ENCODE results near the gene LRMDA. TPM values are rescaled to one million over a fixed set of nuclear protein-coding genes. Genes with fewer than 3 reads are reported as not detected.

The LRMDA gene
- total RNA-seq, 1 donor from 2014 or later, result not detected

DNA sequence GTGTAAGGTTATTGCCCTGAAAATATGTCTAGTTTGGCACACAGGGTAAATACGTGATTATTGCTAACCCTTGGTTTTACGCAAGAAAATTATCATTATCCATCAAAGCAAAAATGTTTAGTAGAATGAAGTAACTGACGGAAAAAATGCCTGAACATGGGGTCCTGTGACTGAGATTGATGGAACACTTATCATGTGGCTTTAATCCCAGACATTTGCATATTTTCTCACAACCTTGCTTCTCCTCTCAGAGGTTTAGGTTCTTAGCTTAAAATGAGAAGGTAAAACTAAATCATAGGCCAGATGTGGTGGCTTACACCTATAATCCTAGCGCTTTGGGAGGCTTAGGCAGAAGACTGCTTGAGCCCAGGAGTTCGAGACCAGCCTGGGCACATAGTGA lies 1010.7 kb downstream of the LRMDA start:
- H3K4me3 Mint-ChIP-seq (ENCODE audit: low read depth), result no peak overlapping the region
- intact Hi-C loops (cut with micrococcal nuclease), result no loop called here
- no peak overlapping the region for H3K27ac Mint-ChIP-seq
- H3K4me1 Mint-ChIP-seq (ENCODE audit: low read depth), result no peaks in the 10 kb centered on the region
- H3K27me3 Mint-ChIP-seq (ENCODE audit: low read depth), result no peaks in the 10 kb centered on the region
- no peaks in the 10 kb centered on the region for H3K36me3 Mint-ChIP-seq (ENCODE audit: low read depth)
- no peak for DNase-seq (ENCODE audit: low spot score)
- H3K9me3 Mint-ChIP-seq, result no peaks in the 10 kb centered on the region

DNA sequence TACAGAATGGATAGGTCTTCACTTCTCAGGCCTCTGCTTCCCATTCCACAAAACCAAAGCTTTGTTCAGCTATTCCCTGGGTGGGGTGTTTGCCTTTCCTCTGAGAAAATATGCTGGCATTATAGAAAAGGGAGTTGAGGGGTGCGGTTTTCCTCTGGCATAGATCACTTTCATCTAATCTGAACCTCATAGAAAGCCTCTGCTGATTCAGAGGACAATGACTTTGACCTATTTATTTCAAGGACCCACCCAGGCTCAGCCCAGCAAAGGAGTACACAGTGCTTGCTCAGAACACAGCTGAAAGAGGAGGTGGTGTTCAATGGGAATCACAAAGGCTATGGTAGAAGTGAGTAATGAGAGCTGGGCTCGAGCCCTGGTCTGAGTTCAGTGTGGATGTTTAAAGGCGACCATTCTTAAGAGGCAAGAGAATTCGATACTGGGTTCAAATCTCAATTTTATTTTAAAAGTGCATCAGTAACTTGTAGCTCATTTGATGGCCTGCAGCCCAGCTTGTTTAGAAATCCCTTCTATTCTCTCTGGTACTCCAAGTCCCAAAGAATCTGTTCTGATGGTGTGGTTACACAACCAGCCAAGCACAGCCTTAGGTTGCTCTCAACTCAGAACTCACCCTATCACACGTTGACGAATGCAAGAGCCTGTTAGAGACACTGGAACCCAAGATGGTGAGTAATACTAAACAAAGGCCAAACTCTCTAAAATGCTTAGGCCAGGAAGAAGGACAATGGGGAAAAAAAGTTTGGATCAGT lies 1012.8 kb downstream of the LRMDA start:
- intact Hi-C loops (cut with micrococcal nuclease), result no loop called here
- Mint-ChIP-seq H3K27ac (no peak overlapping the region), H3K4me1 (ENCODE audit: low read depth) (no peaks in the 10 kb centered on the region), H3K36me3 (ENCODE audit: low read depth) (no peaks in the 10 kb centered on the region), H3K4me3 (ENCODE audit: low read depth) (no peak overlapping the region), H3K9me3 (no peaks in the 10 kb centered on the region), H3K27me3 (ENCODE audit: low read depth) (no peaks in the 10 kb centered on the region)
- DNase-seq (ENCODE audit: low spot score), result no peak

DNA sequence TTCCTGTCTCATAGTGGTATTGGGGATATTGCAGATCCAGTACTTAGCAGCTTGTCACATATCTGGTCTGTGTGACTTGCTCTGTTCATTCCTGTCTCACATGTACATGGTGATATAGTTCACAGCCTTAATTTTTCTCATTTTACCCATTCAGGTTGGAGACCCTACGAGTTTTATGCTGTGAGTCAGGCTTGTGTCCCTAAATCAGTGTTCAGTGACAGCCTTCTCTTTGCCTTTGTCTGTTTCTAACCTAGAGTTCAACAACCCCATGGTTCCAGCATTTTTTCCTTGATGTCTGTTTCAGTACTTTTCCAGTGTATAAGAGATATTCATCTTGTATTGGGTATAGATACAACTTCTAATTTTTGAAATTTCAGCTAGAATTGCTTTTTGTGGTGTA lies 1016.2 kb downstream of the LRMDA start:
- Mint-ChIP-seq H3K36me3 (ENCODE audit: low read depth) (no peaks in the 10 kb centered on the region), H3K27me3 (ENCODE audit: low read depth) (no peaks in the 10 kb centered on the region), H3K9me3 (no peaks in the 10 kb centered on the region), H3K4me1 (ENCODE audit: low read depth) (no peaks in the 10 kb centered on the region), H3K4me3 (ENCODE audit: low read depth) (no peak overlapping the region), H3K27ac (no peak overlapping the region)
- intact Hi-C loops (cut with micrococcal nuclease), result no loop called here
- no peak for DNase-seq (ENCODE audit: low spot score)

DNA sequence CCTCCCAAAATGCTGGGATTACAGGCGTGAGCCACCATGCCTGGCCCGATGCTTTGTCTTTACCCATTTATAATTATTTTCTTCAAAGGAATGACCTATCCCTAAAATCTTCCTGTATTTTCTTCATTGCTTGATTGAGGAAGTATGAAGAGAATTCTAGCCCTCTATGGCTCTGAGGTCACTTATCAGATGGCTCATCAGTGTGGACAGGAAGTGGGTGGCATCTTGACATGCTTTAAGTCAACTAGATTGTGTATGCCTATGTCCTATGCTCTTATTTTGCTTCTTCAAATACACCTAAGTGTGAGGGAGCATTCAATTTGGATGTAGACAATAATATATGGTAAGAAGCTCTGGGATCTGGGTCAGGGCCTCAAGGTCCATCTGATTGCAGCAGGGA lies 1020.5 kb downstream of the LRMDA start:
- Mint-ChIP-seq H3K9me3 (no peaks in the 10 kb centered on the region), H3K27me3 (ENCODE audit: low read depth) (no peaks in the 10 kb centered on the region), H3K36me3 (ENCODE audit: low read depth) (no peaks in the 10 kb centered on the region), H3K4me3 (ENCODE audit: low read depth) (no peak overlapping the region), H3K4me1 (ENCODE audit: low read depth) (no peaks in the 10 kb centered on the region), H3K27ac (no peak overlapping the region)
- no peak for DNase-seq (ENCODE audit: low spot score)
- intact Hi-C loops (cut with micrococcal nuclease), result no loop called here

DNA sequence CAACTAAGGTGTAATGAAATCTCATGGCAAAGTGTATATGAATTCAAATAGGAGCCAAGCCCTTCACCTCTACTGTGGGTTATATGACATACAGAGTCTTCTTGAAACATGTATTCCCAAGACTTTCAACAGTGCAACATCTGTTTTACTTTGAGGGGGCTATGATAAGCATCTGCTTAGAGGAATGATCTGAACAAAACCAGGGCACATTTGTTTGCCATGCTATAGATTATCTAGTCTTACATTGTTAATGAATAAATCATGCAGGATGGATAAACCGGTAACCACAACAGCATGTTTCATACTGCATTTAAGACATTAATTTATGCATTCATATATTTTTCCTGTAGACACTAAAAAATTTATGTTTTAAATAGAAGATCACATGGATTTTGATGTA lies 1021.9 kb downstream of the LRMDA start:
- no peak overlapping the region for H3K27ac Mint-ChIP-seq
- DNase-seq (ENCODE audit: low spot score), result no peak
- intact Hi-C loops (cut with micrococcal nuclease), result no loop called here
- H3K4me3 Mint-ChIP-seq (ENCODE audit: low read depth), result no peak overlapping the region
- H3K9me3 Mint-ChIP-seq, result no peaks in the 10 kb centered on the region
- no peaks in the 10 kb centered on the region for H3K4me1 Mint-ChIP-seq (ENCODE audit: low read depth)
- no peaks in the 10 kb centered on the region for H3K36me3 Mint-ChIP-seq (ENCODE audit: low read depth)
- H3K27me3 Mint-ChIP-seq (ENCODE audit: low read depth), result no peaks in the 10 kb centered on the region

DNA sequence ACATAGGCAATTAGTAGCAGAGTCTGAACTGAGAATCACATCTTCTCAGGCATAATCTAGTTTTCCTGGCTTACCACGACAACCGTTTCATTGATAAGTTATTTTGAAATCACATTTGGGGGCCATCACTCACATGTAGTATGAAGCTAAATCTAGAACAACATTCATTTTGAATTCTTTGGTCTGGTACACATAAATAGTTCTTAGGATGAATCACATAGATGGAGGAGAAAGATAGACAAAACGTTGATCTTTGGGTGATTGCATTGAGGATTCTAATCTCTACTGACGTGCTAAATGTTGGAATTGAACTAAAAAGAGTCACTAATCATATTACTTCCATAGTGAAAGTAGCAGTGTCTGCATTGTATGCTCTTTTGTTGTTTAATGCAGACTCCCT lies 1022.6 kb downstream of the LRMDA start:
- Mint-ChIP-seq H3K36me3 (ENCODE audit: low read depth) (no peaks in the 10 kb centered on the region), H3K27ac (no peak overlapping the region), H3K4me3 (ENCODE audit: low read depth) (no peak overlapping the region), H3K4me1 (ENCODE audit: low read depth) (no peaks in the 10 kb centered on the region), H3K9me3 (no peaks in the 10 kb centered on the region), H3K27me3 (ENCODE audit: low read depth) (no peaks in the 10 kb centered on the region)
- intact Hi-C loops (cut with micrococcal nuclease), result no loop called here
- no peak for DNase-seq (ENCODE audit: low spot score)

DNA sequence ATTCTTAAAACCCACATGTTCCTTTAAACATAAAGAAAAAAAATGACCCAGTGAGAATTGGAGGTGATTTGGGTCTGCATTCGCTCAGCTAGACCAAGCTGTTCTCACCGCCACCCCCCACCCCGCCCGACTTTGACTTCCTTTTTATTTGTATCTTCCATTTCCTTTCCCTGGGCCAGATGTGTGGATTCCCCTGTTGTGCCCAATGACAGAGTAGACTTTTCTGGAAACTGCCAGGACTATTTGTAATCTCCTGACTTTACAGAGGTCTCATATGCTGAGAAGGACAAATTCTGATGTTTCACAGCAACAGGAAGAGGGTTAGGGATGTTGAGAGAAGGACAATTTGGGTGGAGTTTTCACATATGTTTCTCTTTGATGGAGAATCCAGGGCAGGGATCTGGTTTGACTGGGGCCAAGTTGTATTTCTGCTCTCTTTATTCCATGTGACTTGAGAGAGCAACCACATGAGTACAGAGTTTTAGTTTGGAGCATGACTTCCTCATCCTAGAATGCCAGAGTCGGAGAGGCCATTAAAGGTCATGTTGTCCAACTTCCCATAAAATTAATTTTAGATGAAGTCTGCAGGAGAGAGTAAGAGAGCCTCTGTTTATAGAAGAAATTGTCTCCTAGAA lies 1023.2 kb downstream of the LRMDA start:
- Mint-ChIP-seq H3K4me3 (ENCODE audit: low read depth) (no peak overlapping the region), H3K9me3 (no peaks in the 10 kb centered on the region), H3K27ac (no peak overlapping the region), H3K36me3 (ENCODE audit: low read depth) (no peaks in the 10 kb centered on the region), H3K27me3 (ENCODE audit: low read depth) (no peaks in the 10 kb centered on the region), H3K4me1 (ENCODE audit: low read depth) (no peaks in the 10 kb centered on the region)
- DNase-seq (ENCODE audit: low spot score), result no peak
- intact Hi-C loops (cut with micrococcal nuclease), result no loop called here

DNA sequence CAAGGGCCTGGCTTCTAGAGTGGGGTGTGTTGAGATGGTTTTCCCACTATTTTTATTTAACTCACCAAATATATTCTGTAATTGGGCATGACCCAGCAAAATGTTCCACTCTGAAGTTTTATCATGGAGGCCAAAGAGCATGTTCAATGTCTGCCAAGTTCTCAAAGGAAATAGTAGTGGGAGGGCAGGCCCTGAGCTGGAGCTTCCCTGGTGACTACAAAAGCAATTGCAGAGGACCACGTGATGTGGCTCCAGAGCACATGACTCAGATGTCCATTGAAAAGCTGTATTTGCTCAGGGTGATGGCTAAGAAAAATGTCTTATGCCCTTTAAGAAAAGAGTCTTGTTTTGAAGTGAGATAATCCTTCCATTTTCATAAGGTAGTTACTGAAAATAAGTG lies 1024.8 kb downstream of the LRMDA start:
- no peaks in the 10 kb centered on the region for H3K4me1 Mint-ChIP-seq (ENCODE audit: low read depth)
- no peaks in the 10 kb centered on the region for H3K27me3 Mint-ChIP-seq (ENCODE audit: low read depth)
- no peak overlapping the region for H3K4me3 Mint-ChIP-seq (ENCODE audit: low read depth)
- H3K27ac Mint-ChIP-seq, result no peak overlapping the region
- no peak for DNase-seq (ENCODE audit: low spot score)
- no peaks in the 10 kb centered on the region for H3K36me3 Mint-ChIP-seq (ENCODE audit: low read depth)
- H3K9me3 Mint-ChIP-seq, result no peaks in the 10 kb centered on the region
- intact Hi-C loops (cut with micrococcal nuclease), result no loop called here

DNA sequence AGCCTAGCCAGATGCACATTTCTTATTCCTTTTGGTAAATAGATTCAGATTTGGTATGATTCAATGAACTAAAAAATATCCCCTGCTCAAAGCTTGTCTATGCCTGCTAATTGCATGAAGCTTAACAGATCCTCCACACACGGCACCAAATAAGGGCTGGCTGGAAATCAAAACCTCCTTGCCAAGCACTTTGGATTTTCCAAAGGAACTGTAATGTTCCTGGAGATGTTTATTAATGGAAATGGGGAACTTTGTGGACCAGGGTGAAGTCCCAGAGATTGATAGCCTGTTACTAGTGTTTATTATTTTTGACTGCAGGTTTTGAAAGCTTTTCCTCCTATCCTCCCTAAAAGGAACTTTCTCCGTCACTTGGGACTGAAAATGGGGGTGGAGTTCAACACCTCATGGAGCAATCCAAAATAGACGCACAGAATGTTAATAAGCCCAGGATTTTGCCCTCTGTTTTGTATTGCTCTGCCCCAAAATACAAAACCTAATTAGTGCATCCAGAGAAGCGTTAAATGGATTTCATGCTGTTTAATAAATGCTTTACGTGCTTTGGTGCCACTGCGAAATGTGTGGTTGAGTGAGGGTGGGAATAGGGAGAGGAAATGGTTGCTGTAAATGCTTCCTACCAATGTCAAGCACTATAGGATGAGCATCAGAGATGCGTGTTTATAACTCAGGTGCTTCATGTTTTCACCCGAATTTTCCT lies 1027.7 kb downstream of the LRMDA start:
- no peak overlapping the region for H3K4me3 Mint-ChIP-seq (ENCODE audit: low read depth)

DNA sequence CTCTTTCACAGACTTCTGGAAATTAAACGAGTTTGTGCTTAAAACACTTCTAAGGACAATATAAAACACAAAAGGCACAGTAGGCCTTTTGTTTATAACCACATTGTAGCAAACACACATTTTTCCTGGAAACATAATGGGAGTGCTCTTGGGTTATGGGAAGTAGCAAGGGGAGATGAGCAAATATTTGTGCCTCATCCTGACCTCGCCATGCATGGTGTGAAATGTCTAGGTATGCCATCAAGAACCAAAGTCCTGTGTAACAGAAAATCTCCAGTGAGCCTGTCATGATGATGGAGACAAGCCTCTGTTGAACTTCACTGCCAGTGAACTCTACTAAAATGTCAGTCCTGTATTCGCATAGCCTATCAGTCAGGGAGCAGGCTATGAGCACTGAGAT lies 1029.6 kb downstream of the LRMDA start:
- DNase-seq (ENCODE audit: low spot score), result no peak
- intact Hi-C loops (cut with micrococcal nuclease), result no loop called here
- H3K27me3 Mint-ChIP-seq (ENCODE audit: low read depth), result no peaks in the 10 kb centered on the region
- no peaks in the 10 kb centered on the region for H3K36me3 Mint-ChIP-seq (ENCODE audit: low read depth)
- no peak overlapping the region for H3K27ac Mint-ChIP-seq
- H3K4me1 Mint-ChIP-seq (ENCODE audit: low read depth), result no peaks in the 10 kb centered on the region
- H3K4me3 Mint-ChIP-seq (ENCODE audit: low read depth), result no peak overlapping the region
- no peaks in the 10 kb centered on the region for H3K9me3 Mint-ChIP-seq

More for the DNA sequence above, 1027.7 kb downstream of the LRMDA start:
- H3K27me3 Mint-ChIP-seq (ENCODE audit: low read depth), result no peaks in the 10 kb centered on the region
- DNase-seq (ENCODE audit: low spot score), result no peak
- no peaks in the 10 kb centered on the region for H3K9me3 Mint-ChIP-seq
- intact Hi-C loops (cut with micrococcal nuclease), result no loop called here
- no peaks in the 10 kb centered on the region for H3K4me1 Mint-ChIP-seq (ENCODE audit: low read depth)
- no peak overlapping the region for H3K27ac Mint-ChIP-seq
- H3K36me3 Mint-ChIP-seq (ENCODE audit: low read depth), result no peaks in the 10 kb centered on the region

DNA sequence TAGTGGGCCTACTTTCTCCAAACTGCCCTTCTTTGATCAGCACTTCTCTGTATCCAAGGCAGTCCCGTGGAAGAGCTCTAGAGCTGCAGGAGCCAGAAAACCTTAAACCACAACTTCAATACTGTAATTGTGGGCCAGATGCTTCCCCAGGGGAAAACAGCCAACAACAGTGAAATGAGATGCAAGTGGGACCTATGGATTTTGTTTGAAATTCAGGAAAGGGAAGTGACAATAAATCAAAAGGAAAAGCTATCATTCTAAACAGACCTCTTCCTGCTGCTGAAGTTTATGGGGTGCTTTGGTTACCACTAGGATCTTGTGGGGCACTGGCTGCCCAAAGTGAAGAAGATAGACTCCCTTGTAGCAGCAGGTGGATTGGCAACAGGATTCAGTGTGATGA lies 1031.7 kb downstream of the LRMDA start:
- H3K4me1 Mint-ChIP-seq (ENCODE audit: low read depth), result no peaks in the 10 kb centered on the region
- no peak overlapping the region for H3K27ac Mint-ChIP-seq
- H3K4me3 Mint-ChIP-seq (ENCODE audit: low read depth), result no peak overlapping the region
- H3K27me3 Mint-ChIP-seq (ENCODE audit: low read depth), result no peaks in the 10 kb centered on the region
- H3K9me3 Mint-ChIP-seq, result no peaks in the 10 kb centered on the region
- no peaks in the 10 kb centered on the region for H3K36me3 Mint-ChIP-seq (ENCODE audit: low read depth)
- no peak for DNase-seq (ENCODE audit: low spot score)
- intact Hi-C loops (cut with micrococcal nuclease), result no loop called here

DNA sequence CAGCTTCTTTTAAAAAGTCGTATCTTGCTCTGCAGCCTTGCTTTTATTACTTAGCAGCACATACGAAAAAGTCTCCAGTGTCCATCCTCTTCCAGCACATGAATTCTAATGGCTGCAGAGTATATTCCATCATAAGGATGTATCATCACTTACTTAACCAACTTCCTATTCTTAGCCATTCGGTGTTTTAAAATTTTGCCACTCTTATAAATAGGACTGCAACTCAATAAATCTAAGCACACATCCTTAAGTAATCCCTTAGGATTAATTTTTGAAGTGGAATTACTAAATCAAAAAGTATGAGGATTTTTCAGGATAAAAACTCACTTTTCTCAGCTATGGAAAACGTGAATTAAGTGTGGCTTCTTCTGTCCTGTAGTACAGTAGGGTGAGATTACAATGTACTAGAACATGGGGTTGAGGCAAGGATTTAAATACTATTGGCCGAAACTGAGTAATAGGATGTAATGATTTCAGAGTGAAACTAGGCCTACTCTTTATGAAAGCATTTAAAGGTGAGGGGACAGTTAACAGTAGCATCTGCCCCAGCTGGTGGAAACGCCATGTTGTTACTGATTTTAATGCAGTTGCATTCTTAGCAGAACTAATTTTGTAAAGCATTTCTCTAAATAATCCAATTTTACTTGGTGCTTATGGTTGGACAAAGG lies 1035.5 kb downstream of the LRMDA start:
- intact Hi-C loops (cut with micrococcal nuclease), result no loop called here

DNA sequence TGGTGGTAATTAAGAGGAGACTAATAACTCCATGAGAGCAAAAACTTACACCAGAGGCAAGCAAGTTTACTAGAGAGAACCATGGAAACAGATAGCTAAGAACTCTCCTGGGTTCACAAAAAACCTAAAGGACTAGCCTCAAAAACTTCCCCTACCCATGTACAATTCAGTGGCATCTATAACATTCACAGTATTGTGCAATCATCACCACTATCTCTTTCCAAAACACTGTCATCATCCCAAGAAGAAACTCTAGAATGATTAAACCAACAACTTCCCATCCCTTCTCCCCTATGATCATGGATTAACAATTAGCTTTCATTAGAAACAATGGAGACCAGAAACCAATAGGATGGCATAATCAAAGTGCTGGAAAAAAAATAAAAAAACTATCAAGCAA lies 1038.3 kb downstream of the LRMDA start:
- no peak overlapping the region for H3K27ac Mint-ChIP-seq
- H3K4me1 Mint-ChIP-seq (ENCODE audit: low read depth), result no peaks in the 10 kb centered on the region
- no peaks in the 10 kb centered on the region for H3K27me3 Mint-ChIP-seq (ENCODE audit: low read depth)
- peaks cover 3% of the 10 kb centered on the region for H3K9me3 Mint-ChIP-seq
- DNase-seq (ENCODE audit: low spot score), result no peak
- H3K36me3 Mint-ChIP-seq (ENCODE audit: low read depth), result no peaks in the 10 kb centered on the region
- intact Hi-C loops (cut with micrococcal nuclease), result no loop called here
- no peak overlapping the region for H3K4me3 Mint-ChIP-seq (ENCODE audit: low read depth)

More for the DNA sequence above, 1035.5 kb downstream of the LRMDA start:
- no peak for DNase-seq (ENCODE audit: low spot score)
- Mint-ChIP-seq H3K36me3 (ENCODE audit: low read depth) (no peaks in the 10 kb centered on the region), H3K4me1 (ENCODE audit: low read depth) (no peaks in the 10 kb centered on the region), H3K4me3 (ENCODE audit: low read depth) (no peak overlapping the region), H3K9me3 (no peaks in the 10 kb centered on the region), H3K27me3 (ENCODE audit: low read depth) (no peaks in the 10 kb centered on the region), H3K27ac (no peak overlapping the region)
